HepG2 (cell line): ENCODE data around the gene VPREB1.
"Not testable (repeated sequence)": the region's sequence is repeated elsewhere in the genome, so short reads cannot be mapped to it uniquely, and the experiment has no call there.

Experiments used
- BHLHE40 ChIP-seq: IDR thresholded peaks from 2 replicates; pipeline ENCODE4 v1.6.1; 2011; ENCODE audit warnings: low read length, improper control_type of control experiment
- ERF ChIP-seq: IDR thresholded peaks from 2 replicates; pipeline ENCODE4 v1.6.1; 2018; ENCODE audit warnings: missing biosample characterization, missing genetic modification reagents
- HNRNPH1 ChIP-seq: fragments of 200-400 bp; formaldehyde crosslinking; optimal IDR thresholded peaks from 2 replicates; pipeline ENCODE3; 2017; ENCODE audit warnings: mild to moderate bottlenecking, low read depth, low read length
- POLR2A ChIP-seq, 2 experiments: IDR thresholded peaks; 2 replicates each; pipeline ENCODE4 v1.6.1; 2011; ENCODE audit warnings: low read depth in 2 of 2, low read length in 2 of 2, mild to moderate bottlenecking in 1 of 2, moderate library complexity in 1 of 2; ENCODE audit not compliant: insufficient read depth in 1 of 2
- PTBP1 ChIP-seq: fragments of 200-400 bp; formaldehyde crosslinking; IDR thresholded peaks from 2 replicates; pipeline ENCODE4 v1.6.1; 2018; ENCODE audit warnings: low read length, low read depth; ENCODE audit not compliant: poor library complexity, severe bottlenecking
- ZBTB33 ChIP-seq: sonication (generic); formaldehyde crosslinking; IDR thresholded peaks from 2 replicates; pipeline ENCODE4 v1.4.0; 2020; ENCODE audit warnings: missing genetic modification reagents

- not testable (repeated sequence) for TF ChIP-seq ZBTB33 (CRISPR knock-in tag); POLR2A (IDR thresholded peaks at IDR 0.05; ENCODE audit: insufficient read depth in 1 of 2, low read depth in 2 of 2, low read length in 2 of 2); PTBP1; BHLHE40; HNRNPH1; ERF (CRISPR knock-in tag)
These were observed 48.9 kb downstream of the VPREB1 start for GRCh38 chr22:22293436-22293835.
